NT2/D1 (cell line): ENCODE results near the gene OR10A3.

Experiments used
- DNase-seq: peaks from one replicate; pipeline ENCODE4 v3.0.0-alpha.2; 2011; ENCODE audit warnings: low read depth, low spot score
- H3K27me3 ChIP-seq: 2 replicates; pipeline ENCODE4 v1.6.0; 2011; ENCODE audit warnings: mild to moderate bottlenecking; ENCODE audit not compliant: insufficient read length, insufficient read depth
- H3K36me3 ChIP-seq: 2 replicates; pipeline ENCODE4 v1.6.1; 2011; ENCODE audit warnings: mild to moderate bottlenecking, low read length, mixed read lengths; ENCODE audit not compliant: insufficient read depth, insufficient read length
- H3K4me1 ChIP-seq: 2 replicates; pipeline ENCODE4 v1.5.1; 2011; ENCODE audit not compliant: insufficient read depth, insufficient read length
- H3K4me3 ChIP-seq: 2 replicates; pipeline ENCODE4 v1.5.1; 2011; ENCODE audit warnings: low read depth; ENCODE audit not compliant: insufficient read length
- H3K9ac ChIP-seq: 2 replicates; pipeline ENCODE4 v1.6.0; 2011; ENCODE audit warnings: low read depth; ENCODE audit not compliant: insufficient read length
- H3K9me3 ChIP-seq: 2 replicates; pipeline ENCODE4 v1.5.1; 2011; ENCODE audit warnings: mild to moderate bottlenecking, low read length; ENCODE audit not compliant: insufficient read depth
- SUZ12 ChIP-seq: IDR thresholded peaks from 2 replicates; pipeline ENCODE4 v1.6.1; 2011; ENCODE audit not compliant: insufficient read length, insufficient read depth; ENCODE audit errors: extremely low read depth
- YY1 ChIP-seq: IDR thresholded peaks from 2 replicates; pipeline ENCODE4 v1.6.1; 2011; ENCODE audit not compliant: insufficient read length, insufficient read depth
- ZNF274 ChIP-seq: IDR thresholded peaks from 2 replicates; pipeline ENCODE4 v1.6.1; 2011; ENCODE audit warnings: mild to moderate bottlenecking, low read depth, low read length

The OR10A3 gene

GRCh38 chr11:7907121-7907520 is 34.4 kb downstream of the OR10A3 start:
- Histone ChIP-seq H3K4me1 (peaks cover 3% of the 10 kb centered on the region), H3K9me3 (no peaks in the 10 kb centered on the region), H3K36me3 (no peaks in the 10 kb centered on the region), H3K27me3 (no peaks in the 10 kb centered on the region), H3K9ac (no peak overlapping the region), H3K4me3 (no peak overlapping the region)
- TF ChIP-seq SUZ12, result no peak
- TF ChIP-seq YY1, result no peak
- no peak for TF ChIP-seq ZNF274
- DNase-seq, result no peak

- no peak overlapping the region for H3K4me3 ChIP-seq
- DNase-seq, result no peak
- H3K27me3 ChIP-seq, result no peaks in the 10 kb centered on the region
- no peaks in the 10 kb centered on the region for H3K9me3 ChIP-seq
- peaks cover 3% of the 10 kb centered on the region for H3K4me1 ChIP-seq
- no peak for TF ChIP-seq SUZ12
- no peak for TF ChIP-seq YY1
- TF ChIP-seq ZNF274, result no peak
- peak overlapping the region; percentile 24 for H3K9ac ChIP-seq
- H3K36me3 ChIP-seq, result no peaks in the 10 kb centered on the region
These were observed 35.0 kb downstream of the OR10A3 start for GRCh38 chr11:7906481-7906880.

- H3K36me3 ChIP-seq, result peaks cover 4% of the 10 kb centered on the region
- H3K4me1 ChIP-seq, result peaks cover 3% of the 10 kb centered on the region
- TF ChIP-seq YY1 (no peak), SUZ12 (no peak), ZNF274 (no peak)
- no peaks in the 10 kb centered on the region for H3K27me3 ChIP-seq
- H3K9ac ChIP-seq, result no peak overlapping the region
- no peak overlapping the region for H3K4me3 ChIP-seq
- peak; percentile 28 for DNase-seq
- H3K9me3 ChIP-seq, result 0 out of 2 replicates have a peak, but pooled peaks cover 3% of the 10 kb centered on the region
These were observed 35.5 kb downstream of the OR10A3 start for GRCh38 chr11:7905961-7906429.

GRCh38 chr11:7905549-7905948 is 36.0 kb downstream of the OR10A3 start:
- TF ChIP-seq ZNF274 (no peak), SUZ12 (no peak), YY1 (no peak)
- no peaks in the 10 kb centered on the region for H3K27me3 ChIP-seq
- H3K4me1 ChIP-seq, result peaks cover 3% of the 10 kb centered on the region
- peaks cover 7% of the 10 kb centered on the region for H3K9me3 ChIP-seq
- peak overlapping the region; percentile 29 for H3K9ac ChIP-seq
- no peak overlapping the region for H3K4me3 ChIP-seq
- H3K36me3 ChIP-seq, result peaks cover 8% of the 10 kb centered on the region
- no peak for DNase-seq

- DNase-seq, result no peak
- TF ChIP-seq YY1 (no peak), SUZ12 (no peak), ZNF274 (no peak)
- H3K9me3 ChIP-seq, result peaks cover 12% of the 10 kb centered on the region
- no peaks in the 10 kb centered on the region for H3K4me1 ChIP-seq
- H3K27me3 ChIP-seq, result no peaks in the 10 kb centered on the region
- H3K9ac ChIP-seq, result peak overlapping the region; percentile 29
- H3K36me3 ChIP-seq, result peaks cover 10% of the 10 kb centered on the region
- H3K4me3 ChIP-seq, result no peak overlapping the region
These were observed 36.6 kb downstream of the OR10A3 start for GRCh38 chr11:7904917-7905316.

- Histone ChIP-seq H3K4me1 (no peaks in the 10 kb centered on the region), H3K27me3 (no peaks in the 10 kb centered on the region), H3K9me3 (peaks cover 22% of the 10 kb centered on the region), H3K36me3 (peaks cover 18% of the 10 kb centered on the region), H3K9ac (no peak overlapping the region), H3K4me3 (no peak overlapping the region)
- DNase-seq, result no peak
- no peak for TF ChIP-seq YY1
- no peak for TF ChIP-seq SUZ12
- TF ChIP-seq ZNF274, result no peak
These were observed 37.6 kb downstream of the OR10A3 start for GRCh38 chr11:7903940-7904339.

GRCh38 chr11:7901319-7901854 is 40.1 kb downstream of the OR10A3 start:
- Histone ChIP-seq H3K9ac (no peak overlapping the region), H3K4me3 (no peak overlapping the region), H3K27me3 (no peaks in the 10 kb centered on the region), H3K36me3 (peaks cover 23% of the 10 kb centered on the region), H3K9me3 (peaks cover 27% of the 10 kb centered on the region), H3K4me1 (no peaks in the 10 kb centered on the region)
- no peak for TF ChIP-seq ZNF274
- TF ChIP-seq YY1, result no peak
- no peak for TF ChIP-seq SUZ12
- DNase-seq, result no peak

GRCh38 chr11:7900686-7901085 is 40.8 kb downstream of the OR10A3 start:
- peaks cover 23% of the 10 kb centered on the region for H3K36me3 ChIP-seq
- no peak overlapping the region for H3K9ac ChIP-seq
- TF ChIP-seq SUZ12 (no peak), ZNF274 (no peak), YY1 (no peak)
- DNase-seq, result no peak
- no peaks in the 10 kb centered on the region for H3K4me1 ChIP-seq
- H3K9me3 ChIP-seq, result peaks cover 27% of the 10 kb centered on the region
- H3K4me3 ChIP-seq, result no peak overlapping the region
- no peaks in the 10 kb centered on the region for H3K27me3 ChIP-seq
